PC-9 (cell line): ENCODE results near the gene NDST1.

Experiments used
- CTCF ChIP-seq: fragments of 200-600 bp; sonication (generic); conservative IDR thresholded peaks from 2 replicates; pipeline ENCODE4 v1.6.1; 2017; ENCODE audit warnings: mixed run types, antibody characterized with exemption, mild to moderate bottlenecking, moderate library complexity
- EZH2 ChIP-seq: fragments of 200-600 bp; sonication (generic); IDR thresholded peaks from 2 replicates; pipeline ENCODE4 v1.8.0; 2017; ENCODE audit warnings: antibody characterized with exemption, low read depth

GRCh38 chr5:150593996-150594395, 86.1 kb downstream of the NDST1 start:
- TF ChIP-seq CTCF (no peak), EZH2 (no peak)
